Astrocyte (in vitro differentiated cells and primary cell): Measurements from ENCODE around the gene POLR3B. TPM values are rescaled to one million over a fixed set of nuclear protein-coding genes. Genes with fewer than 3 reads are reported as not detected.

Experiments used
- DNase-seq: peaks from one replicate; pipeline ENCODE4 v3.0.0-alpha.2; 2010; ENCODE audit warnings: low read depth
- FAIRE-seq: peaks from 2 replicates; lab custom pipeline; 2011; peaks lifted over from hg19 to GRCh38; lab: Jason Lieb, UNC
- H2AFZ ChIP-seq: 2 replicates; pipeline ENCODE4 v1.6.0; 2012; ENCODE audit warnings: low read depth, low read length, inconsistent platforms
- H3K27ac ChIP-seq: 2 replicates; pipeline ENCODE4 v1.5.1; 2011; ENCODE audit warnings: low read depth, low read length, inconsistent platforms
- H3K27me3 ChIP-seq: 2 replicates; pipeline ENCODE4 v1.6.0; 2011; ENCODE audit warnings: low read length, inconsistent platforms; ENCODE audit not compliant: insufficient read depth
- H3K36me3 ChIP-seq: 2 replicates; pipeline ENCODE4 v1.5.1; 2011; ENCODE audit warnings: low read length, inconsistent platforms; ENCODE audit not compliant: insufficient read depth
- H3K4me1 ChIP-seq: 2 replicates; pipeline ENCODE4 v1.5.1; 2011; ENCODE audit warnings: low read length, inconsistent platforms; ENCODE audit not compliant: insufficient read depth
- H3K4me2 ChIP-seq: 2 replicates; pipeline ENCODE4 v1.6.0; 2012; ENCODE audit warnings: low read length, inconsistent platforms
- H3K4me3 ChIP-seq: 2 replicates; pipeline ENCODE4 v1.5.1; 2011; ENCODE audit warnings: low read depth, mild to moderate bottlenecking, low read length, inconsistent platforms; ENCODE audit not compliant: insufficient read depth
- H3K79me2 ChIP-seq: 2 replicates; pipeline ENCODE4 v1.6.0; 2012; ENCODE audit warnings: mild to moderate bottlenecking, low read length, inconsistent platforms; ENCODE audit not compliant: insufficient read depth
- H3K9ac ChIP-seq: 2 replicates; pipeline ENCODE4 v1.6.0; 2012; ENCODE audit warnings: mild to moderate bottlenecking, low read length, inconsistent platforms
- H3K9me3 ChIP-seq: 2 replicates; pipeline ENCODE4 v1.5.1; 2012; ENCODE audit warnings: low read depth, mild to moderate bottlenecking, low read length, inconsistent platforms; ENCODE audit not compliant: insufficient read depth
- H4K20me1 ChIP-seq: 2 replicates; pipeline ENCODE4 v1.6.0; 2012; ENCODE audit warnings: low read length, inconsistent platforms; ENCODE audit not compliant: insufficient read depth
- H3K27ac Mint-ChIP-seq: one replicate; pipeline ENCODE4 v1.8.0; 2021; ENCODE audit warnings: mild to moderate bottlenecking, mixed read lengths; ENCODE audit not compliant: unreplicated experiment
- H3K27me3 Mint-ChIP-seq: one replicate; pipeline ENCODE4 v1.8.0; 2021; ENCODE audit warnings: low read depth, mixed read lengths; ENCODE audit not compliant: unreplicated experiment
- H3K36me3 Mint-ChIP-seq: one replicate; pipeline ENCODE4 v1.8.0; 2021; ENCODE audit warnings: low read depth, mixed read lengths; ENCODE audit not compliant: unreplicated experiment
- H3K4me1 Mint-ChIP-seq: one replicate; pipeline ENCODE4 v1.8.0; 2021; ENCODE audit warnings: low read depth, mixed read lengths; ENCODE audit not compliant: unreplicated experiment
- H3K4me3 Mint-ChIP-seq: one replicate; pipeline ENCODE4 v1.8.0; 2021; ENCODE audit warnings: mild to moderate bottlenecking, moderate library complexity, mixed read lengths; ENCODE audit not compliant: unreplicated experiment
- H3K9me3 Mint-ChIP-seq: one replicate; pipeline ENCODE4 v1.8.0; 2021; ENCODE audit warnings: mild to moderate bottlenecking, mixed read lengths; ENCODE audit not compliant: unreplicated experiment
- CTCF ChIP-seq: IDR thresholded peaks from 2 replicates; pipeline ENCODE4 v1.5.1; 2011; ENCODE audit warnings: low read depth, mild to moderate bottlenecking, inconsistent platforms, low read length, moderate library complexity; ENCODE audit not compliant: insufficient read depth
- EZH2 ChIP-seq: IDR thresholded peaks from 2 replicates; pipeline ENCODE4 v1.6.1; 2012; ENCODE audit warnings: mild to moderate bottlenecking, low read length, inconsistent platforms; ENCODE audit not compliant: insufficient read depth
- total RNA-seq: library from RNA; stranded (reverse); gene quantifications from 2 replicates; pipeline ENCODE4 v1.2.1, GENCODE V29; 2021

The POLR3B gene
- total RNA-seq, 1 donor from 2014 or later, result 10.9 TPM

DNA sequence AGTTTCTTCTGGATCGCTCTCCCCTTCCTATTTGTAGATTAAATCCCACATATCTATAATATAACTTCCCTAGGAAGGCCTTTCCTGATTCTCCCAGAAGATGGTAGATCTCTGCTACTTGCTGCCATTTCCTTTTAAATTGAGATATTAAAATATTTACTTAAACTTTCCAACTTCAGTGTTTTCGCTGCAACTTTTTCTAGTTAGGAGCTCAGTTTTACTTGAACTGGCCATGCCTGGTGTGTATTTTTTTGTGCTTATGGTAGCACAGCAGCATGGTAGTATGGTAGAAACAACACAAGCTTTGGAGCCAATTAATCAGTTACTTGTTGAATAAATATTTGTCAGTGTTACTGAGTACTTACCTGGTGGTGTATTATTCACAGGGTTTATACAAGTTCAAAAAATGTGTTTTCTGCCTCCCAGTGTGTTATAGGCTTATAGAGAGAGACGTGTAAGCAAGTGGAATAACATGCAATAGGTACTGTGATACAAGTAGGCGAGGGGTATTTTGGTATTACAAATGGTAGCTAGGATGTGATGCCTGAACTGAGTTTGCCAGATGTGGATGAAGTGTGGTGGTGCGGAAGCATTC, 2.9 kb downstream of the POLR3B start:
- Mint-ChIP-seq H3K9me3 (no peaks in the 10 kb centered on the region), H3K36me3 (peaks cover 4% of the 10 kb centered on the region), H3K27me3 (no peaks in the 10 kb centered on the region), H3K27ac (no peak overlapping the region), H3K4me3 (no peak overlapping the region), H3K4me1 (peaks cover 8% of the 10 kb centered on the region)
- Histone ChIP-seq H3K4me1 (peaks cover 12% of the 10 kb centered on the region), H3K4me2 (no peak overlapping the region), H3K9me3 (no peaks in the 10 kb centered on the region), H3K27me3 (no peaks in the 10 kb centered on the region), H3K4me3 (no peak overlapping the region), H4K20me1 (no peaks in the 10 kb centered on the region), H3K79me2 (peaks cover 52% of the 10 kb centered on the region), H3K9ac (no peak overlapping the region), H3K36me3 (peaks cover 3% of the 10 kb centered on the region), H3K27ac (no peak overlapping the region), H2AFZ (no peak overlapping the region)
- TF ChIP-seq CTCF (no peak), EZH2 (no peak)
- FAIRE-seq (no peak), DNase-seq (no peak)

GRCh38 chr12:106362971-106363370, 5.4 kb downstream of the POLR3B start:
- H3K4me1 ChIP-seq, result peaks cover 7% of the 10 kb centered on the region

More at GRCh38 chr12:106362971-106363370, 5.4 kb downstream of the POLR3B start:
- H3K27ac ChIP-seq, result no peak overlapping the region
- no peak overlapping the region for H3K4me3 ChIP-seq
- peaks cover 52% of the 10 kb centered on the region for H3K79me2 ChIP-seq
- no peaks in the 10 kb centered on the region for H3K27me3 ChIP-seq
- Mint-ChIP-seq H3K4me1 (peaks cover 6% of the 10 kb centered on the region), H3K36me3 (peaks cover 11% of the 10 kb centered on the region), H3K27me3 (no peaks in the 10 kb centered on the region), H3K9me3 (no peaks in the 10 kb centered on the region), H3K27ac (no peak overlapping the region), H3K4me3 (no peak overlapping the region)
- TF ChIP-seq CTCF (no peak), EZH2 (no peak)
- no peak overlapping the region for H3K4me2 ChIP-seq
- FAIRE-seq, result no peak
- H3K9ac ChIP-seq, result no peak overlapping the region
- no peak overlapping the region for H2AFZ ChIP-seq
- no peak for DNase-seq
- peaks cover 7% of the 10 kb centered on the region for H3K36me3 ChIP-seq
- no peaks in the 10 kb centered on the region for H3K9me3 ChIP-seq
- H4K20me1 ChIP-seq, result no peaks in the 10 kb centered on the region
